ENCODE results near the gene CNTN4.
"Not testable (repeated sequence)": the region's sequence is repeated elsewhere in the genome, so short reads cannot be mapped to it uniquely, and the experiment has no call there.

DNA sequence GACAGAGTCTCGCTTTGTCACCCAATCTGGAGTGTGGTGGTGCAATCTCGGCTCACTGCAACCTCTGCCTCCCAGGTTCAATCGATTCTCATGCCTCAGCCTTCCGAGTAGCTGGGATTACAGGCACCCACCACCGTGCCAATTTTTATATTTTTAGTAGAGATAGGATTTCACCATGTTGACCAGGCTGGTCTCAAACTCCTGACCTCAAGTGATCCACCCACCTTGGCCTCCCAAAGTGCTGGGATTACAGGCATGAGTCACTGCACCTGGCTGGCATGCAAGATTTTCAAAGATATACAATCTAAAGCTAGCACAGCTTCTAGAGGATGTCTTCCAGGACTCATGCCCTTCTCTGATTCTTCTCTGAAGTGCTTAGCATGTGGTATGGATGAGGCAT, 722.3 kb downstream of the CNTN4 start:
- TF ChIP-seq, protein P1, sequence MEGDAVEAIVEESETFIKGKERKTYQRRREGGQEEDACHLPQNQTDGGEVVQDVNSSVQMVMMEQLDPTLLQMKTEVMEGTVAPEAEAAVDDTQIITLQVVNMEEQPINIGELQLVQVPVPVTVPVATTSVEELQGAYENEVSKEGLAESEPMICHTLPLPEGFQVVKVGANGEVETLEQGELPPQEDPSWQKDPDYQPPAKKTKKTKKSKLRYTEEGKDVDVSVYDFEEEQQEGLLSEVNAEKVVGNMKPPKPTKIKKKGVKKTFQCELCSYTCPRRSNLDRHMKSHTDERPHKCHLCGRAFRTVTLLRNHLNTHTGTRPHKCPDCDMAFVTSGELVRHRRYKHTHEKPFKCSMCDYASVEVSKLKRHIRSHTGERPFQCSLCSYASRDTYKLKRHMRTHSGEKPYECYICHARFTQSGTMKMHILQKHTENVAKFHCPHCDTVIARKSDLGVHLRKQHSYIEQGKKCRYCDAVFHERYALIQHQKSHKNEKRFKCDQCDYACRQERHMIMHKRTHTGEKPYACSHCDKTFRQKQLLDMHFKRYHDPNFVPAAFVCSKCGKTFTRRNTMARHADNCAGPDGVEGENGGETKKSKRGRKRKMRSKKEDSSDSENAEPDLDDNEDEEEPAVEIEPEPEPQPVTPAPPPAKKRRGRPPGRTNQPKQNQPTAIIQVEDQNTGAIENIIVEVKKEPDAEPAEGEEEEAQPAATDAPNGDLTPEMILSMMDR (conservative IDR thresholded peaks at IDR 0.05; ENCODE audit: low read depth in 2 of 2) = not testable (repeated sequence)
- TF ChIP-seq CREB1 (CRISPR knock-in tag; IDR thresholded peaks at IDR 0.05; ENCODE audit: low read depth); POLR2AphosphoS5 (IDR thresholded peaks at IDR 0.05; ENCODE audit: low read depth); EZH2 (IDR thresholded peaks at IDR 0.05; ENCODE audit: low read depth, unreplicated experiment); EZH2phosphoT487 (IDR thresholded peaks at IDR 0.05; ENCODE audit: unreplicated experiment); NANOG (IDR thresholded peaks at IDR 0.05; ENCODE audit: borderline replicate concordance); ZNF114 (CRISPR knock-in tag; IDR thresholded peaks at IDR 0.05); STAT1 (IDR thresholded peaks at IDR 0.05; ENCODE audit: unreplicated experiment); JUNB (IDR thresholded peaks at IDR 0.05; ENCODE audit: unreplicated experiment): not testable (repeated sequence)
- TF ChIP-seq, protein P2, sequence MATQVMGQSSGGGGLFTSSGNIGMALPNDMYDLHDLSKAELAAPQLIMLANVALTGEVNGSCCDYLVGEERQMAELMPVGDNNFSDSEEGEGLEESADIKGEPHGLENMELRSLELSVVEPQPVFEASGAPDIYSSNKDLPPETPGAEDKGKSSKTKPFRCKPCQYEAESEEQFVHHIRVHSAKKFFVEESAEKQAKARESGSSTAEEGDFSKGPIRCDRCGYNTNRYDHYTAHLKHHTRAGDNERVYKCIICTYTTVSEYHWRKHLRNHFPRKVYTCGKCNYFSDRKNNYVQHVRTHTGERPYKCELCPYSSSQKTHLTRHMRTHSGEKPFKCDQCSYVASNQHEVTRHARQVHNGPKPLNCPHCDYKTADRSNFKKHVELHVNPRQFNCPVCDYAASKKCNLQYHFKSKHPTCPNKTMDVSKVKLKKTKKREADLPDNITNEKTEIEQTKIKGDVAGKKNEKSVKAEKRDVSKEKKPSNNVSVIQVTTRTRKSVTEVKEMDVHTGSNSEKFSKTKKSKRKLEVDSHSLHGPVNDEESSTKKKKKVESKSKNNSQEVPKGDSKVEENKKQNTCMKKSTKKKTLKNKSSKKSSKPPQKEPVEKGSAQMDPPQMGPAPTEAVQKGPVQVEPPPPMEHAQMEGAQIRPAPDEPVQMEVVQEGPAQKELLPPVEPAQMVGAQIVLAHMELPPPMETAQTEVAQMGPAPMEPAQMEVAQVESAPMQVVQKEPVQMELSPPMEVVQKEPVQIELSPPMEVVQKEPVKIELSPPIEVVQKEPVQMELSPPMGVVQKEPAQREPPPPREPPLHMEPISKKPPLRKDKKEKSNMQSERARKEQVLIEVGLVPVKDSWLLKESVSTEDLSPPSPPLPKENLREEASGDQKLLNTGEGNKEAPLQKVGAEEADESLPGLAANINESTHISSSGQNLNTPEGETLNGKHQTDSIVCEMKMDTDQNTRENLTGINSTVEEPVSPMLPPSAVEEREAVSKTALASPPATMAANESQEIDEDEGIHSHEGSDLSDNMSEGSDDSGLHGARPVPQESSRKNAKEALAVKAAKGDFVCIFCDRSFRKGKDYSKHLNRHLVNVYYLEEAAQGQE (IDR thresholded peaks at IDR 0.05; ENCODE audit: unreplicated experiment) = not testable (repeated sequence)

Measured in GM23338 (cell line).